ENCODE measurements around the gene PTH1R. TPM values are rescaled to one million over a fixed set of nuclear protein-coding genes. Genes with fewer than 3 reads are reported as not detected.
A peak's percentile ranks its signal among the peaks of the same experiment; 100 is the strongest.

Gene PTH1R
- total and polyA plus RNA-seq, 10 of the 15 experiments (the other 5 are each of a cell fraction or from before 2014, with no cell fraction given): not detected

DNA sequence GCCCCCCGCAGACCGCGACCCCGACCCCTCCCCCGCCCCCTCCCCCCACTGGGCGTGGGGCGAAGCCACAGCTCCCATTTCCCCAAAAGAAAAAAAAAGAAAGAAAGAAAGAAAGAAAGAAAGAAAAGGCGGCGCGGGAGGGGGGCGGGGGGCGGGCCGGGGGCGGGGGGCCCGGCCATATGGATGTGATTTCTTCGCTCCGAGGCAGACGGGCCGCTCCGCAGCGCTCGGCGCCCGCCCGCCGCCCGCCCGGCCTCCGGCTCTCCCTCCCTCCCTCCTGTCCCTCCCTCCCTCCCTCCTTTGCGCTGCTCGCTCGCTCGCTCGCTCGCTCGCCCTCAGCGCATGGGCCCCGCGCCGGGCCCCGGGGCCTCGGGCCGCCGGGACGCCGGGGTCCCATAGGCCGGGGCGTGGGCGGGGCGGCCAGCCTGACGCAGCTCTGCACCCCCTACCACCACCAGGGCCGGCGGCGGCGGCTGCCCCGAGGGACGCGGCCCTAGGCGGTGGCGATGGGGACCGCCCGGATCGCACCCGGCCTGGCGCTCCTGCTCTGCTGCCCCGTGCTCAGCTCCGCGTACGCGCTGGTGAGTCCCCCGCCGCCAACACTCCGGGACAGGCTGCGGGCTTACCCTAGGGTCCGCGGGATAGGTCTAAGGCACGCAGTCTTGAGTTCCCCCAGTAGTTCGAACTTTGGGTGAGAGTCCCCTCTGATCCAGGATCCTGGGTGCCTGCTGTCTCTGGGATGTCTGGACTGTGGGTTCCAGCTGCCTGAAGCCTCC lies 5.7 kb downstream of the PTH1R start:
- in situ Hi-C loops (cut with MboI) (no loop called here), intact Hi-C loops (cut with micrococcal nuclease; ENCODE audit: unreplicated experiment) (no loop called here)
- Histone ChIP-seq H3K4me3 (no peak overlapping the region), H3K4me1 (ENCODE audit: control insufficient read depth, insufficient read depth, low read length) (no peaks in the 10 kb centered on the region), H3K27ac (ENCODE audit: control insufficient read depth, insufficient read depth) (no peak overlapping the region), H3K9me3 (replicated peaks; ENCODE audit: control insufficient read depth, insufficient read depth, low read length) (no peaks in the 10 kb centered on the region), H3K9ac (ENCODE audit: control insufficient read depth, insufficient read depth, low read length) (no peak overlapping the region), H2AFZ (ENCODE audit: control insufficient read depth, low read depth, low read length) (no peak overlapping the region), H3K27me3 (replicated peaks in 1 of 2; ENCODE audit: control insufficient read depth in 2 of 2, insufficient read depth in 2 of 2, low read length in 1 of 2) (peaks cover 11 to 17% of the 10 kb centered on the region in 2 experiments), H3K79me2 (ENCODE audit: control insufficient read depth, insufficient read depth, low read length) (no peaks in the 10 kb centered on the region), H3K4me2 (ENCODE audit: control insufficient read depth, insufficient read depth) (no peak overlapping the region; the same call in 1 of the 2 replicates), H3K36me3 (ENCODE audit: control insufficient read depth in 2 of 2, insufficient read depth in 2 of 2, low read length in 1 of 2) (no peaks in the 10 kb centered on the region), H4K20me1 (ENCODE audit: control insufficient read depth, insufficient read depth) (no peaks in the 10 kb centered on the region)
- ChIA-PET CTCF (interaction anchor here (0.7 kb wide), 1 partner anchor 12 kb away, joined by 3 read pairs; no protein-coding TSS in a partner anchor), RAD21 (ENCODE audit: unreplicated experiment) (no interaction called here), SMC1A (ENCODE audit: uncharacterized antibody, unreplicated experiment) (no interaction called here), POLR2A (interaction anchor here (1.0 kb wide), 1 partner anchor 9 kb away, joined by 3 read pairs; no protein-coding TSS in a partner anchor)
- DNase-seq (ENCODE audit: low read depth, low spot score) (no peak), FAIRE-seq (no peak), ATAC-seq (peak; percentile 54)
- TF ChIP-seq HDAC6 (IDR thresholded peaks at IDR 0.05; ENCODE audit: unreplicated experiment): no peak
- no TSS peak for BruUV-seq (replicated peaks)
- 16% methylated on average over 37 of the region's 78 CpGs for WGBS (ENCODE audit: insufficient coverage, insufficient replicate concordance, low lambda C conversion rate, missing lambda C conversion rate)

DNA sequence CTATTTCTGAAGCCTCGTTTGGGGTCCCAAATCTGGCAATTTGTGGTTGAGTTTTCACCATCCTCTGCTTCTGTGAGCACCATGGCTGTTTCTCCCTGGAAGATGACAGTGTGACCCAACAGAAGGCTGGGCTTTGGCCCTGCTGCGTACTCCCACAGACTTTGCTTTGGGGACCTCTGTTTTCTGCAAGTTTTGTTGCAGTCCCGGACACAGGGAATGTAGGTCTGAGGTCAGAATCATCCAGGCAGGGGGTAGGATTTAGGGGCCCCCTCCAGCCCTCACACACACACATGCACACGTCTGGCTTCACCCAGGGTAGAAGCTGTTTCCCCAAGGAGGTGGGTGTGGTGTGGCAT lies 6.3 kb downstream of the PTH1R start:
- no TSS peak for BruUV-seq (replicated peaks)
- no peak for ATAC-seq
- H3K9ac ChIP-seq (ENCODE audit: control insufficient read depth, insufficient read depth, low read length): no peak overlapping the region
- no peak overlapping the region for H3K4me2 ChIP-seq (ENCODE audit: control insufficient read depth, insufficient read depth)
- DNase-seq (ENCODE audit: low read depth, low spot score): no peak
- CTCF ChIA-PET: interaction anchor here (0.9 to 1.2 kb wide), 2 partner anchors 11 to 29 kb away, joined by 3 read pairs; no protein-coding TSS in a partner anchor
- peaks cover 11 to 17% of the 10 kb centered on the region in 2 experiments for H3K27me3 ChIP-seq (replicated peaks in 1 of 2; ENCODE audit: control insufficient read depth in 2 of 2, insufficient read depth in 2 of 2, low read length in 1 of 2)
- SMC1A ChIA-PET (ENCODE audit: uncharacterized antibody, unreplicated experiment): no interaction called here
- H3K9me3 ChIP-seq (replicated peaks; ENCODE audit: control insufficient read depth, insufficient read depth, low read length): no peaks in the 10 kb centered on the region
- no peaks in the 10 kb centered on the region for H3K36me3 ChIP-seq (ENCODE audit: control insufficient read depth in 2 of 2, insufficient read depth in 2 of 2, low read length in 1 of 2)
- no peak overlapping the region for H3K4me3 ChIP-seq
- POLR2A ChIA-PET: interaction anchor here (1.0 kb wide), 1 partner anchor 10 kb away, joined by 3 read pairs; no protein-coding TSS in a partner anchor
- H3K27ac ChIP-seq (ENCODE audit: control insufficient read depth, insufficient read depth): no peak overlapping the region
- no peaks in the 10 kb centered on the region for H3K79me2 ChIP-seq (ENCODE audit: control insufficient read depth, insufficient read depth, low read length)
- intact Hi-C loops (cut with micrococcal nuclease; ENCODE audit: unreplicated experiment) (no loop called here), in situ Hi-C loops (cut with MboI) (no loop called here)
- no peaks in the 10 kb centered on the region for H3K4me1 ChIP-seq (ENCODE audit: control insufficient read depth, insufficient read depth, low read length)
- RAD21 ChIA-PET (ENCODE audit: unreplicated experiment): no interaction called here
- H2AFZ ChIP-seq (ENCODE audit: control insufficient read depth, low read depth, low read length): no peak overlapping the region
- WGBS (ENCODE audit: insufficient coverage, insufficient replicate concordance, low lambda C conversion rate, missing lambda C conversion rate): 34% methylated on average over 4 of the region's 4 CpGs
- no peak for FAIRE-seq
- H4K20me1 ChIP-seq (ENCODE audit: control insufficient read depth, insufficient read depth): no peaks in the 10 kb centered on the region
- no peak for TF ChIP-seq CHD1 (IDR thresholded peaks at IDR 0.05; ENCODE audit: low read depth, low read length)
- no peak for TF ChIP-seq YBX1 (IDR thresholded peaks at IDR 0.05)
- no peak for TF ChIP-seq RUNX3 (IDR thresholded peaks at IDR 0.05; ENCODE audit: low read length)
- TF ChIP-seq SMAD1 (IDR thresholded peaks at IDR 0.05; ENCODE audit: low read depth, partially characterized antibody): no peak
- no peak for TF ChIP-seq YY1 (IDR thresholded peaks at IDR 0.05; ENCODE audit: low read depth, low read length)
- TF ChIP-seq HDAC2 (IDR thresholded peaks at IDR 0.05): no peak
- TF ChIP-seq, protein P1, sequence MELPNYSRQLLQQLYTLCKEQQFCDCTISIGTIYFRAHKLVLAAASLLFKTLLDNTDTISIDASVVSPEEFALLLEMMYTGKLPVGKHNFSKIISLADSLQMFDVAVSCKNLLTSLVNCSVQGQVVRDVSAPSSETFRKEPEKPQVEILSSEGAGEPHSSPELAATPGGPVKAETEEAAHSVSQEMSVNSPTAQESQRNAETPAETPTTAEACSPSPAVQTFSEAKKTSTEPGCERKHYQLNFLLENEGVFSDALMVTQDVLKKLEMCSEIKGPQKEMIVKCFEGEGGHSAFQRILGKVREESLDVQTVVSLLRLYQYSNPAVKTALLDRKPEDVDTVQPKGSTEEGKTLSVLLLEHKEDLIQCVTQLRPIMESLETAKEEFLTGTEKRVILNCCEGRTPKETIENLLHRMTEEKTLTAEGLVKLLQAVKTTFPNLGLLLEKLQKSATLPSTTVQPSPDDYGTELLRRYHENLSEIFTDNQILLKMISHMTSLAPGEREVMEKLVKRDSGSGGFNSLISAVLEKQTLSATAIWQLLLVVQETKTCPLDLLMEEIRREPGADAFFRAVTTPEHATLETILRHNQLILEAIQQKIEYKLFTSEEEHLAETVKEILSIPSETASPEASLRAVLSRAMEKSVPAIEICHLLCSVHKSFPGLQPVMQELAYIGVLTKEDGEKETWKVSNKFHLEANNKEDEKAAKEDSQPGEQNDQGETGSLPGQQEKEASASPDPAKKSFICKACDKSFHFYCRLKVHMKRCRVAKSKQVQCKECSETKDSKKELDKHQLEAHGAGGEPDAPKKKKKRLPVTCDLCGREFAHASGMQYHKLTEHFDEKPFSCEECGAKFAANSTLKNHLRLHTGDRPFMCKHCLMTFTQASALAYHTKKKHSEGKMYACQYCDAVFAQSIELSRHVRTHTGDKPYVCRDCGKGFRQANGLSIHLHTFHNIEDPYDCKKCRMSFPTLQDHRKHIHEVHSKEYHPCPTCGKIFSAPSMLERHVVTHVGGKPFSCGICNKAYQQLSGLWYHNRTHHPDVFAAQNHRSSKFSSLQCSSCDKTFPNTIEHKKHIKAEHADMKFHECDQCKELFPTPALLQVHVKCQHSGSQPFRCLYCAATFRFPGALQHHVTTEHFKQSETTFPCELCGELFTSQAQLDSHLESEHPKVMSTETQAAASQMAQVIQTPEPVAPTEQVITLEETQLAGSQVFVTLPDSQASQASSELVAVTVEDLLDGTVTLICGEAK (IDR thresholded peaks at IDR 0.05; ENCODE audit: borderline replicate concordance): no peak
- no peak for TF ChIP-seq ZNF207 (IDR thresholded peaks at IDR 0.05; ENCODE audit: borderline replicate concordance)
- TF ChIP-seq LARP7 (IDR thresholded peaks at IDR 0.05): no peak
- no peak for TF ChIP-seq ESRRA (IDR thresholded peaks at IDR 0.05; ENCODE audit: low read length)
- TF ChIP-seq, protein P2, sequence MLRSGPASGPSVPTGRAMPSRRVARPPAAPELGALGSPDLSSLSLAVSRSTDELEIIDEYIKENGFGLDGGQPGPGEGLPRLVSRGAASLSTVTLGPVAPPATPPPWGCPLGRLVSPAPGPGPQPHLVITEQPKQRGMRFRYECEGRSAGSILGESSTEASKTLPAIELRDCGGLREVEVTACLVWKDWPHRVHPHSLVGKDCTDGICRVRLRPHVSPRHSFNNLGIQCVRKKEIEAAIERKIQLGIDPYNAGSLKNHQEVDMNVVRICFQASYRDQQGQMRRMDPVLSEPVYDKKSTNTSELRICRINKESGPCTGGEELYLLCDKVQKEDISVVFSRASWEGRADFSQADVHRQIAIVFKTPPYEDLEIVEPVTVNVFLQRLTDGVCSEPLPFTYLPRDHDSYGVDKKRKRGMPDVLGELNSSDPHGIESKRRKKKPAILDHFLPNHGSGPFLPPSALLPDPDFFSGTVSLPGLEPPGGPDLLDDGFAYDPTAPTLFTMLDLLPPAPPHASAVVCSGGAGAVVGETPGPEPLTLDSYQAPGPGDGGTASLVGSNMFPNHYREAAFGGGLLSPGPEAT (IDR thresholded peaks at IDR 0.05; ENCODE audit: low read depth): no peak
- no peak for TF ChIP-seq IKZF2 (IDR thresholded peaks at IDR 0.05)

All from GM12878 (cell line).